CMK (cell line): Measurements from ENCODE around the gene PELI2.

ENCODE experiments used
- DNase-seq: peaks from one replicate; pipeline ENCODE4 v3.0.0-alpha.2; 2010; ENCODE audit warnings: low read depth

Gene PELI2

GRCh38 chr14:56119201-56119981 is 1.2 kb downstream of the PELI2 start:
- DNase-seq, result no peak

GRCh38 chr14:56120091-56120691 is 2.0 kb downstream of the PELI2 start:
- DNase-seq, result no peak

- no peak for DNase-seq
These were observed 3.6 kb downstream of the PELI2 start for GRCh38 chr14:56121816-56122215.

DNA sequence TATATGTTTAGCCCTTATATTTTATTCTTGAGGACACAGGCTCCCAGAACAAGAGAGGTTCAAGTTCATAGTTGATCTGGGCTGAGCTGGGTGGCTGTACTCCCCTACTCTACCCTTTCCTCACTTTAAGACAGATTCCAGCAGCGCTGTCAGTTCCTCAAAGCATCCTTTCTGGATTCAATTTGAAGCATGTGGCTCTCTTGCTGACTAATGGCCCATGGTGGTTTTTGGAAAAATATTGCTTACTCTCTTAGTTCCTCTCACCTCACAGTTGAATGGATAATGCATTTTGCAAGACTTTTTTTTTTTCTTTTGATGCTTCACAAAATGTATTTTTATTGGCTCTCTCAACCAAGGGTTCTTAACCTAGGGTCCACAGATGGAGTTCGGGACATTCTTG is 4.1 kb downstream of the PELI2 start:
- DNase-seq, result no peak

DNA sequence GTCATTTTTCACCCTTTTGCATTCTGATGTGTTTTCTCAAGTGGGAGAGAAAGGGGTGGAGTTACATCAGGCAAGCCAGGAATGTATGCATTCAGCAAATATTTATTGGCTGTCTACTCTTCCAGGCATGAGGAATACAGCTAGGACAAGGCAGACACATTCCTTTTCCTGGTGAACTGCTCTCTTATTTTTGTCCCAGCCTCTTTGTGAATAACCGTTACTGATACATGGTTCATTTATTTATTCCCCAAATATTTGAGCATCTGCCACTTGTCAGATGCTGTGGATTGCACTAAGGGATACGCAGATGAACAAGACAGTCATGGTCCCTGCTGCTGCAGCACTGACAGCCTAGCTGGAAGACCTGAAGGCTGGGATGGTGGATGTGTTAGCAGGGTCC is 6.1 kb downstream of the PELI2 start:
- DNase-seq, result no peak

DNA sequence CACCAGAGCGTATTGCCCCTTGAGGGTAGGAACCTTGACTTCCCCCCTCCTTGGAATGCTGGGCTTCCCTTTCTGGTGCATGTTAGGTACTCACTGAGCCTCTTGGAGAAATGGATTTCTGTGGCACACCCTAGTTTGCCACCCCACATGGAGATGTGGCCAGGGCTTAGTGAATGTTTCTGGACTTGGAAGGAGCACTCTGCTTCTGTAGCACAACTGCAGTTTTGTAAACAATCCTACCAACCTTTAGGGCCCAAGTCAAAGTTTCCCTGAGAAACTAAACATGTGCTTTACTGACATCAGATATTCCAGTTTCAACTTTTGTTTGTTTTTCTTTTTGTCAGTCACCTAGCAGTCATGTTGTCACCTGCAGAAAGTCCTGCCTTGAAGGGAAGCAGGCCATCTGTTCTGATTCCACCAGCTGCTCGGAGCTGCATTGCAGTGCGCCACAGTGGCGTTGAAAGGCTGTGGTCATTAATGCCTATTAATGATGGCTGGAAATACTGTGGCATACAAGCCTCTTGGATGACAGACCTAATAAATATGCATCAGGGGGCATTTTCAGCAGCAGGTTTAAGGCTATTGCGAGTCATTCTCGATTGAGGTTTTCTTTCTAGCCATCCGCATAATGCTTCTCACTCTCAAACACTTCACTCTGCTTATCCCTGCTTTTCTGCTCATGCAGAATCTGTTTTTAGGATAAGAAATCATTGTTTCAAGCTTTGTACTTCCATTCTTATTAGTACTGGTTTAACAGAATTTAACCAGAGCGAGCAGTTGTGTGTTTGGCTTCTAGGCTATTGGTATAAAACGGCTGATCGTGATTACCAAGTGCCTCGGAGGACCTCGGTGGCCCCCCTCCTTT is 7.8 kb downstream of the PELI2 start:
- no peak for DNase-seq

DNA sequence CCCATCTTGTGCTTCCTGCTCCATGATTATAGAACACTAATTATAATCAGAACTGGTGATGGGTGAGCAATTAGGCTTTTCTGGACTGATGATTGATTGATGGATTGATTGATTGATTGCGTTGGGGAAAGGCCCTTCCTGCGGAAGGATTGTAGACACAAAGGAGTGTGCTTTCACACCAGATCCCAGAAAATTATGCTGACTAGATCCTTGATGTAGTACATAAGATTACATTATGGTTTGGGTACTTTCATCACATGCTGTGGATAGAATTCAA is 8.4 kb downstream of the PELI2 start:
- DNase-seq, result no peak

DNA sequence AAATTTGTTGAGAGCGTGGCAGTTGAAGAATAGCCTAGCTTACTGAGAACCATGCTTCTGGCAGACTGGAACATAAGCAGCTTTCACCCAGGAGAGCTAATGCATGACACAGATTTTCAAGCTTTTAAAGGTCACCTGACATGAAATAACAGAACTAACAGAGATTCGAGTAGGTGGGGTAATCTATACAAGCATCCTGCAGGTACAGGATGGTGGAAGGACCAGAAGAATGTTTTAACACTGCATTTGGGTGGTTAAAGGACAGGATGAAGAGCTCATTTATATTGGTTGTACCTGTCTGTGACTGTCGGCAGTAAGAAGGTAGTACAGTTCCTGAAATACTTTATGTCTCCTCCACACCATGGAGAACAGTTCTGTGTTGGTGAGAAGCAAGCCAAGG is 8.9 kb downstream of the PELI2 start:
- no peak for DNase-seq

DNA sequence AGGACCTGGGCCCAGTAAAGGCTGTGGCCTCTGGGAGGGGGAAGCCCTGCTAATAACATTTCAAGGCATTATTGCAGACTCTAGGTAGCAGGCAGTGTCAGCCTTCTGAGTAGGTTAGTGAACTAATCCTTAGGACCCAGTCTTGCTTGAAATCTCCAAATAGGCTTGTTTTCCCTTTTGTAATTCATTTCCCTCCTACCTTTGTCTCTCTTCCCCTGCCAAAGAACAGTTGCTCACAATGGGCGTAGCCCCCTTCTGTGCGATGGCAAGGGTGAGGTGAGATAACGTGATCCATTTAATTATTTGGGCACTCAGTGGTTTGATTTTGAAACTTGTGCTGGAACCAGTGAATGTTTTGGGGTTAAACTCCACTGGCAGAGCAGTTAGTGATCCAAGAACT is 10.9 kb downstream of the PELI2 start:
- no peak for DNase-seq

GRCh38 chr14:56129933-56130332 is 11.7 kb downstream of the PELI2 start:
- no peak for DNase-seq

DNA sequence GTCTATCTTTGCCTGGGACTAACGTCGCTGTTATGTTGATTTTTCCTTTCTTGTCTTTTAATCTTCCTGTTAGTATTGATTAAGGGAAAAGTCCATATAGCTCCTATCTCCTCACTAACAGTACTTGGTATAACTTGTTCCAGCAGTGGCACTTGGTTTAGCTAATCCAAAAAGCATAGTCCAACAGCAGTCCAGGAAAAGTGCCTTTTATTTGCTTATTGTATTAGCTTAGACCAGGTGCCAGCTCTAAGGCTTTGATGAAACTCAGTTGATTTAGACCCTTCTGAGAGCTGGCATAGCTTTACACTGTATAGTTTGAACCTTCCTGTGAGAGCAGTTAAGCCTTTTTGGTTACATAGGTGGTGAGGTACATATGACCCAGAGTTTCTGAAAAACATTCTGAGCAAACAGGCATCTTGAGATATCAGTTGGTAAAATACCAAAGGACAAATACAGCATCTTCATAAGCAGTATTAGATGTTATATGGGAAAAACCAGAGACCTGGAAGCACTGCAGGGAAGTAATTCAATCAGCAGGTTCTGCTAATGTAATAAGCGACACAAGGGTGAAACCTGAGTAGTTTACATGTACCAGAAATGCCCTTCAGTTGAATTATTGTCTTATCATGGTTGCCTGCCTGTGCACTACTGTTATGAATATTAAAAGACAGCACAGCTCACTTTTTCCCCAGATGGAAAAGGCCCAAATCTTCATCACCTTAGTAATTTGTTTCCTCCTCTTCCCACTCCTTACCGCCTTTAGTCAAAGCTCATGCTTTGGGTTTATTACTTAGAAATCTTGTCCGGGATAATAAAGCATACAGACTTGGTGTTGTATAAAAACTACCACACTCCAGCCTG is 13.0 kb downstream of the PELI2 start:
- DNase-seq, result no peak

GRCh38 chr14:56131865-56132833 is 13.9 kb downstream of the PELI2 start:
- no peak for DNase-seq

DNA sequence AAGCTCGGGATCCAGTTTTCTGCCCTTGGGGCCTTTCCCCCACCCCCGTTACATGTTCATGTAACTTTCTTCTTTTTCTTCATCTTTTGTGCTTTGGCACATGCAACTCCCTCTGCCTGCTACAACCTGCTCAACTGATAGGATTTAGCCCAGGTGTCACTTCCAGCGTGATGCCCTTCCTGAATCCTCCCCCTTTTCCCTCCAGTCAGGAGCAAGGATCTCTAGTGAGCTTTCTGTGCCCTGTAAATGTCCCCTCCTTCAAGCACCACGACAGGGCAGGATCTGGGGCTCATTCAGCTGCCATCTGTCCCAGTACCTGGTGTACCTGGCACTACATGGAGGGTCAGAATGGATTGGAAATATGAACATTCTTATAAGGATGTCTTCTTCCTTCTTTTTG is 15.3 kb downstream of the PELI2 start:
- DNase-seq, result no peak

DNA sequence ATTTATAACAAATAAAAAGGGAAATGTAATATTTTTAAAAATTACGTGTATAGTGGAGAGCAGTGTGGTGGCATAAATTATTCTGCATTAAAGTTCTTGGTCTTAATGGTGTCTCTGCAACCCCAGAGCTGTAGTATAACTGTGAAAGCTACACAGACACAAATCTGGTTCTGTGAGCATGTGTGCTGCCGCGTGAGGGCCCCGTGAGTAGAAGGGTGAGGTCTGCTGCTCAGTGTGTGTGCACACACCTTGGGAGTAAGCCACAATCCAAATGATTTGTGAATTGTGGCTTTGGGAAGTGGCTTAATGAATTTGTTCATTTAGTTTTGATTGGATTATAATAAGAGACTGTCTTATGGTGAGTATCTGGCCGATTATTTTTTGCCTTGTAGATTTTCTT is 16.8 kb downstream of the PELI2 start:
- no peak for DNase-seq

DNA sequence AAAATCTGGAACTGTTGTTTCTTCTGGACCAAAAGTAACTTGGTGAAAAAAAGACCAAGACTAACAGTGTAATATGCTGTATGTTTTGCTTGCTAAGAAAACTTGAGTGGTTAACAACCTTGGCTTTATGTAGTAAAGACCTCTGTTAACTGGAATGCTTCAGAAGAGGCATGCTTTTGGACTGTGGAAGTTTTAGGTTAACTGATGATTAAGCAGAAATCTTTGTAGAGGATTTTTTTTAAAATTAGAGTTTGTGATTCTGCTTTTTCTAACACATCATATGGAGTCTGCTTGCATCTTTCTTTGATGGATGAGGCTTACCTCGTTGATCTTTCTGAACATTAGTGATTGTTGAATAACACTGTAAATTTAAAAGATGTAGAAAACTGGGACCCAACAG is 17.5 kb downstream of the PELI2 start:
- DNase-seq, result no peak

DNA sequence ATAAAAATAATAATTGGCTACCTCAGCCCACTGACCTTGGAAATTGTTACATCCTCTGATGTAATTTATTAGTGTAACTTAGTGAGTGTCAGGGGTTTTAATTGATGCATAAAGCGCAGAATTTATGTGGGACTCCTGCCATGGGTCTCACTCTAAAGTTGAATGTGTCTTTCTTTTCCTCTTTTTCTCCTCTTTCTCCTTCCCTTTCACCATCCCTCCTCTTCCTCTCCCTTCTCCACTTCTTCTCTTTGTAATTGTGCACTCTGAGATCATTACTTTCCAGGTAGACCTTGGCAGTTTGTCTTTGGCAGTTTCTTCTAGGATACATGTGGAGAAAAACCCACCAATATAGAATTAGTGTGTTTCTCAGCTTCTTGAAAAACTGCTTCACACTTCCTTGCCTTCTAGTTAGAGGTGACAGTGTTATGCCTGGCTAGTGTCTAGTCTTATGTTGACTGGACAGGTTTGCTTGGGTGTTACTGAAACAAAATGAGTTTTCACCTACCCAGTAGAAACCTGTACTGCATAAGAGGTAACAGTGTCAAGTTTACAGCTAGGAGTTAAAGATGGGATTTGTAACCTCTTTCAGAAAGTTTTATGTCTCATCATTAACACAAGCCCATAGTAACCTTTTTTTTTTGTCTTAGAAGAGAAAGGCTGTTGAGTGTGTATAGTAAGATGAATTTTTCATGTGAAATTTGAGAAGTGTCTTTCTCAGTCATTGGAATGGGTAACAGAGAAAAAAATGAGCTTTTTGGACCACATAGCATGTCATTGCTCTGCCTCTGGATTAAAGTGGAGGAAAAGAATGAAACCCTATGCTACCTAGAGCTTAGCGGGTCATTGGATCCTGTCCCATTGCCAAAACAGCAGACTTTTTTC is 18.6 kb downstream of the PELI2 start:
- DNase-seq, result no peak

DNA sequence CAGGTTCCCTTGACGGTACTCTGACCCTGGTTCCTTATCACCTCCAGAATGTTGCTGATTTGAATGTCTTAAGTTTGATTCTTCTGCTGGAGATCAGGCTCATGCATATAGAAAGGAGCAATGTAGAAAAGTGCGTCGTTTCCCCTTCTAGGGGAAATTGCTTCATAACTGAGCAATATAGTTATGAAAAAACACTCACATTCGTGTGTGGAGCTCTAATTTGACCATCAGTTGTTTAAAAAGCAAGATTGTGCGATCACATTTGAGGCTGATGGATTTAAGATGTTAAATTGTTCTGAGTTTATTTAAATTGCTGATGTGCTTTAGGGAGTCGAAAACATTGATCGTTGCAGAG is 19.2 kb downstream of the PELI2 start:
- no peak for DNase-seq

DNA sequence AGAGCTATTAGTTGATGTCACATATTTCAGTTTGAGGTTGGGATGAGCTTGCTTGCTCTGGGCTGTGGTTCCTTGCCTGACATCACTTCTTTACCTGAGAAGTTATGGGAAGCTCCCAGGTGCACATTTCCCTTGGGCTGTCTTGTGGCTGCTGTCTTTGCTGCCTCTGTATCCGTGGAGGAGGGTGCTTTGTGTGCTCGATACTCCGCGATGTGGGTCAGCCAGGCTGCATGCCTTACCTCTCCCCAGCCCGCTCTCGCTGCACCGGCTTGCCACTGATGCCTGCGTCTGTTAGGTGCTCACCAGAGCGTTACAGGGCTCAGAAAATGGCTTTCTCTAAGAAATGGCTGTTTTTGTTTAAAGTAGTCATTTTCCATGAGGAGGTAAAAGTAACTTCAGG is 19.6 kb downstream of the PELI2 start:
- DNase-seq, result no peak

DNA sequence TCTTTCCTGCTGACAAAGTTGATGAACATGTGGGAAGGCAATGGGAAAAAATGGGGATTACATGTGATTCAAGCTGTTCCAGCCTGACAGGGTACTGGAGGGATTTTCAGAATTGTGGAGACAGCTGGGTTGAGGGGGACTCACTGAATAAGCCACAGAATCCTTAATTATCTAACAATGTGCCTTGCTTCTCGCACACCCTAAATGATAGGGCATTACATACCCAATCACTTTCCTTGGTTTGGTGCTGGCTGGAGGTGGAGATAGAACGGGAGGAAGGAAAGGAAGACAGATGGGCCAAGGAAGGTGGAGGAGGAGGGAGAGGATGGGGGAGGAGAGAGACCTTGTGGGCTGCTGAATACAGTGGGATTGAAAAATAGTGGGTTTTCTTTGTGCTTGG is 20.7 kb downstream of the PELI2 start:
- no peak for DNase-seq

GRCh38 chr14:56142314-56142713 is 24.1 kb downstream of the PELI2 start:
- no peak for DNase-seq
